Daoy (cell line): ENCODE data around the gene MED1. TPM values are rescaled to one million over a fixed set of nuclear protein-coding genes. Genes with fewer than 3 reads are reported as not detected.
"Not testable (repeated sequence)": the region's sequence is repeated elsewhere in the genome, so short reads cannot be mapped to it uniquely, and the experiment has no call there.

Experiments
- DNase-seq: peaks from one replicate; pipeline ENCODE4 v3.0.0-alpha.2; 2015; ENCODE audit warnings: low read depth
- total RNA-seq: library from RNA; depleted of rRNA; stranded (reverse); fragments of >200 nt; shearing (Covaris generic); gene quantifications from 2 replicates; pipeline ENCODE4 v1.2.3, GENCODE V29; 2014; rRNA removed

Gene MED1, protein sequence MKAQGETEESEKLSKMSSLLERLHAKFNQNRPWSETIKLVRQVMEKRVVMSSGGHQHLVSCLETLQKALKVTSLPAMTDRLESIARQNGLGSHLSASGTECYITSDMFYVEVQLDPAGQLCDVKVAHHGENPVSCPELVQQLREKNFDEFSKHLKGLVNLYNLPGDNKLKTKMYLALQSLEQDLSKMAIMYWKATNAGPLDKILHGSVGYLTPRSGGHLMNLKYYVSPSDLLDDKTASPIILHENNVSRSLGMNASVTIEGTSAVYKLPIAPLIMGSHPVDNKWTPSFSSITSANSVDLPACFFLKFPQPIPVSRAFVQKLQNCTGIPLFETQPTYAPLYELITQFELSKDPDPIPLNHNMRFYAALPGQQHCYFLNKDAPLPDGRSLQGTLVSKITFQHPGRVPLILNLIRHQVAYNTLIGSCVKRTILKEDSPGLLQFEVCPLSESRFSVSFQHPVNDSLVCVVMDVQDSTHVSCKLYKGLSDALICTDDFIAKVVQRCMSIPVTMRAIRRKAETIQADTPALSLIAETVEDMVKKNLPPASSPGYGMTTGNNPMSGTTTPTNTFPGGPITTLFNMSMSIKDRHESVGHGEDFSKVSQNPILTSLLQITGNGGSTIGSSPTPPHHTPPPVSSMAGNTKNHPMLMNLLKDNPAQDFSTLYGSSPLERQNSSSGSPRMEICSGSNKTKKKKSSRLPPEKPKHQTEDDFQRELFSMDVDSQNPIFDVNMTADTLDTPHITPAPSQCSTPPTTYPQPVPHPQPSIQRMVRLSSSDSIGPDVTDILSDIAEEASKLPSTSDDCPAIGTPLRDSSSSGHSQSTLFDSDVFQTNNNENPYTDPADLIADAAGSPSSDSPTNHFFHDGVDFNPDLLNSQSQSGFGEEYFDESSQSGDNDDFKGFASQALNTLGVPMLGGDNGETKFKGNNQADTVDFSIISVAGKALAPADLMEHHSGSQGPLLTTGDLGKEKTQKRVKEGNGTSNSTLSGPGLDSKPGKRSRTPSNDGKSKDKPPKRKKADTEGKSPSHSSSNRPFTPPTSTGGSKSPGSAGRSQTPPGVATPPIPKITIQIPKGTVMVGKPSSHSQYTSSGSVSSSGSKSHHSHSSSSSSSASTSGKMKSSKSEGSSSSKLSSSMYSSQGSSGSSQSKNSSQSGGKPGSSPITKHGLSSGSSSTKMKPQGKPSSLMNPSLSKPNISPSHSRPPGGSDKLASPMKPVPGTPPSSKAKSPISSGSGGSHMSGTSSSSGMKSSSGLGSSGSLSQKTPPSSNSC (N-terminal part only)
- total RNA-seq: 8.4 and 9.5 TPM in 2 replicates

DNA sequence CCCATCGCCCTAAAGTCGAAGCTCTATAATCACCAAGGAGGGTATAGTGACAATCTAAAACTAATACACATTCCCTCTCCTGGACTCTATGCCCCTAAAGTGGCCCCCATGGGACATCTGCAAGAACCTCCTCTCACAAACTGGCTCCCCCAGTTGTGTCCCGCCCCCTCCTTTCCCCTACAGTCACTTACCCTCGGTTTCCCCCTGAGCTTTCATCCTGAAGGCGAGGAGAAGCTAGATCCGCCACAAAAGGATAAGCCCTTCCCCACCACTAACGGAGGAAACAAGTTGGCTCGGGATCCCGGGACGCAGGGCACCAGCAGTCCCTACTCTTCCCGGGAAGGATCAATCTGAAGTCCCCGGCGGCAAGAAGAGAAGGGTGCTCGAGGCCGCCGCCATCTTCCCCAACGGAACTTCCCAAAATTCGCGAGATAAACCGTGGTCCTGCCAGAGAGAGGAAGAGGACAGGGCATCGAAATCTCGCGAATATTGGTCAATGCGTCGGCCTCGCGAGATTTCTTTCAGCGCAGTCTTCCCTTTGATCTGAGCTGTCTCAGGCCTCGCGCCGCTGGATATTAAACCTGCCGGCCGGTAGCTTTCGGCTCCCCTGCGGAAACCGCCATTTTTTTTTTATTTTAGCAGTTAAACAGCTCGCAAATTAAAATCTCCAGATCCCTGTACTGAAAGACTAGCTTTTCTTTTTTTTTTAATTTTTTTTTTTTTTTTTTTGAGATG lies at the start of gene MED1:
Gene MED1 (minus strand): TSS at position 417 of the 735 bp plus-strand sequence. CDS start 201 bp downstream, at position 216.
- peak; percentile 95 for DNase-seq

DNA sequence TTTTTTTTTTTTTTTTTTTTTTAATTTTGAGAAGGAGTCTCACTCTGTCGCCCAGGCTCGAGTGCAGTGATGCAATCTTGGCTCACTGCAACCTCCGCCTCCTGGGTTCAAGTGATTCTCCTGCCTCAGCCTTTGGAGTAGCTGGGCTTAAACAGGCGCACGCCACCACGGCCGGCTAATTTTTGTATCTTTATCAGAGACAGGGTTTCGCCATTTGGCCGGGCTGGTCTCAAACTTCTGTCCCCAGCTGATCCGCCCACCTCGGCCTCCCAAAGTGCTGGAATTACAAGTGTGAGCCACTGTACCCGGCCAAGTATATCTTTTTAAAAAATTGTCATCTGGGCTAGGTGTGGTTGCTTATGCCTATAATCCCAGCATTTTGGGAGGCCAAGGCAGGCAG lies 45.9 kb upstream of the MED1 start:
- not testable (repeated sequence) for DNase-seq

DNA sequence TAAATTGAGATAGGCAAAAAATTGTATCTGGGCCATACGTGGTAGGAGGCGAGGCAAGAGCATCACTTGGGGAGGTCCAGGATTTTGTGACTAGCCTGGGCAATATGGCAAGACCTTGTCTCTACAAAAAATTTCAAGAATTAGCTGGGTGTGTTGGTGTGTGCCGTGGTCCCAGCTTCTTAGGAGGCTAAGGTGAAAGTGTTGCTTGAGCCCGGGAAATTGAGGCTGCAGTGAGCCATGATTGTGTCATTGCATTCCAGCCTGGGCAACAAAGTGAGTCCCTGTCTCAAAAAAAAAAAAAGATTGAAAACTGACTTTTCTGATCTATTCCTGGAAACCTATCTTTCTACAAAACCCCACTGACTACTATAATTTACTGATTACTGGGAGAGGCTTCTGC lies 36.9 kb upstream of the MED1 start:
- no peak for DNase-seq

DNA sequence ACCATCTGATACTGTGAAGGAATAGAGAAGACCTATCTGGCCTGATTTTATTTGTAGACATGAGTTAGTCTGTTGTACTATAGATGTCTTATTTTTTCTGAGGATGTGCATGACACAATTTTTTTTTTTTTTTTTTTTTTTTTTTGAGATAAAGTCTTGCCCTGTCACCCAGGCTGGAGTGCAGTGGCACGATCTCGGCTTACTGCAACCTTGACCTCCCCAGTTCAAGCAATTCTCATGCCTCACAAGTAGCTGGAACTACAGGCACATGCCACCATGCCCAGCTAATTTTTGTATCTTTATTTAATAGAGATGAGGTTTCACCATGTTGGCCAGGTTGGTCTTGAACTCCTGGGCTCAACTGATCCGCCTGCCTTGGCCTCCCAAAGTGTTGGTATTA lies 36.4 kb upstream of the MED1 start:
- DNase-seq: not testable (repeated sequence)

DNA sequence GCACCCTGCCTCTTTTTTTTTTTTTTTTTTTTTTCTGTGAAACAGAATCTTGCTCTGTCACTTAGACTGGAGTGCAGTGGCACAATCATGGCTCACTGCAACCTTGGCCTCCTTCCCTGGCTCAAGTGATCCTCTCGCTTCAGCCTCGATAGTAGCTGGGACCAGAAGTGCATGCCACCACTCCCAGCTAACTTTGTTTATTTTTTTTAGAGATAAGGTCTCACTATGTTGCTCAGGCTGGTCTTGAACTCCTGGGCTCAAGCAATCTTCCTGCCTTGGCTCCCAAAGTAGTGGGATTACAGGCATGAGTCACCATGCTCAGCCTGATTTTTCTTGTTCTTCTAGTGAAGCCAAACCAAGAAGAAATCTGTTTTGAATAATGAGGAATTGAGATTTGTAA lies 35.2 kb upstream of the MED1 start:
- DNase-seq: peak; percentile 70

DNA sequence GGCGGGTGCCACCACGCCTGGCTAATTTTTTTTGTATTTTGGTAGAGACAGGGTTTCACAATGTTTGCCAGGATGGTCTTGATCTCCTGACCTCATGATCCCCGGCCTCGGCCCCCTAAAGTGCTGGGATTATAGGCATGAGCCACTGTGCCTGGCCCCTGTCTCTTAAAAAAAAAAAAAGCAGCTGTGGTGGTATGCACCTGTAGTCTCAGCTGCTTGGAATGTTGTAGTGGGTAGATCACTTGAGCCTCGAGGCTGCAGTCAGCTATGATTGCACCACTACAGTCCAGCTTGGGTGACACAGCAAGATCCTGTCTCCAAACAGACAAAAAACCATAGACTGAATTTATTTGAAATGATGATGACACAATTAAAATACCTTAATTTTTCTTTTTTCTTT lies 34.5 kb upstream of the MED1 start:
- DNase-seq: peak; percentile 88

DNA sequence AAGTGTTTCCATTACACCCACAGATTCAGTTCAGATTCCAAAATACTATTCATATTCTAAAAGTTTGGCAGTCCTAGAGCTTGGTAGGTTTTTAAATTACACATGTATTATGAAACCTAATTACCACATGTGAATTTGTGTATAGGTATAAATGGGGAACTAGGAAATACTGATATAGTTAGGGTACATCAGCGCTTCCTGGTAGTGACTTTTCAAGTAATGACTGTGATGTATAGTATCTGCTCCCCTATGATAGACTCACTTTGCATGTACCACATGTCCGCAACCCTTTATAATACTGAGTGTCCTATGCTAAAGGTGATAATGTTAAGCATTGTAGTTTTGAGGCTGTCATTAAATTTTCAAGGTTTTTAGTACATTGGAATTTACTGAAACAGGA lies 33.1 kb upstream of the MED1 start:
- DNase-seq: no peak

DNA sequence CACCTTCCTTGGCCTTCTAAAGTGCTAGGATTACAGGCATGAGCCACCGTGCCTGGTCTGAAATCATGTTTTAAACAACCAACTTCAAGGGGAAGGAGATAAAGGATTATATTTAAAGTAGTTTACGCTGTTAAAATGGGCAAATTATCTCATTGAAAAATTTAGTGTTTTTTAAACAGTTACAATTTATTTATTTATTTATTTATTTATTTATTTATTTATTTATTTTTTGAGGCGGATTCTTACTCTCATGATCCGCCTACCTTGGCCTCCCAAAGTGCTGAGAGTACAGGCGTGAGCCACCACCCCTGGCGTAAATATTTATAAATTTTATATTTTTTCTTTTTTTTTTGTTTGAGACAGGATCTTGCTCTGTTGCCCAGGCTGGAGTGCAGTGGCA lies 32.4 kb upstream of the MED1 start:
- DNase-seq: no peak

DNA sequence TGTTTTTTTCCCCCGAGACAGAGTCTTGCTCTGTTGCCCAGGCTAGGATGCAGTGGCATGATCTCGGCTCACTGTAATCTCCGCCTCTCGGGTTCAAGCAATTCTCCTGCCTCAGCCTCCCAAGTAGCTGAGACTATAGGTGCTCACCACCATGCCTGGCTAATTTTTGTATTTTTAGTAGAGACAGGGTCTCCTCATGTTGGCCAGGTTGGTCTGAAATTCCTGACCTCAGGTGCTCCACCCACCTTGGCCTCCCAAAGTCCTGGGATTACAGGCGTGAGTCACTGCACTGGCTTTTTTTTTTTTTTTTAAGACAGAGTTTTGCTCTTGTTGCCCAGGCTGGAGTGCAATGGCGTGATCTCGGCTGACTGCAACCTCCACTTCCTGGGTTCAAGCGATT lies 28.6 kb upstream of the MED1 start:
- DNase-seq: not testable (repeated sequence)

DNA sequence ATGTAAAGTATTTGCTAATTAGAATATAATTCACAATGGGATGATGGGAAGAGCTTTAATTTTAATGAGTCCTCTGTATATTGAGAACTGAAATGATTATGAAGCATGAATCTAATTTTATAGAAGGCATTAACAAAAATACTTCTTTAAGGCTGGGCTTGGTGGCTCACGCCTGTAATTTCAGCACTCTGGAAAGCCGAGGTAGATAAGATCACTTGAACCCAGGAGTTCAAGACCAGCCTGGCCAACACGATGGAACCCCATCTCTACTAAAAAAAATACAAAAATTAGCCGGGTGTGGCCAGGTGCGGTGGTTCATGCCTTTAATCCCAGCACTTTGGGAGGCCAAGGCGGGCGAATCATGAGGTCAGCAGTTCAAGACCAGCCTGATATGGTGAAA lies 22.2 kb upstream of the MED1 start:
- DNase-seq: no peak

DNA sequence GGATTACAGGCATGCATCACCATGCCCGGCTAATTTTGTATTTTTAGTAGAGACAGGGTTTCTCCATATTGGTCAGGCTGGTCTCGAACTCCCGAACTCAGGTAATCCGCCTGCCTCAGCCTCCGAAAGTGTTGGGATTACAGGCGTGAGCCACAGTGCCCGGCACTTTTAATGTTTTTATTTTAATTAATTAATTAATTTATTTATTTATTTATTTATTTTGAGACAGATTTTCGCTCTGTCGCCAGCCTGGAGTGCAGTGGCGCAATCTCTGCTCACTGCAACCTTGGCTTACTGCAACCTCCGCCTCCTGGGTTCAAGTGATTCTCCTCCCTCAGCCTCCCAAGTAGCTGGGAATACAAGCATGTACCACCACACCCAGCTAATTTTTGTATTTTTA lies 17.5 kb upstream of the MED1 start:
- DNase-seq: not testable (repeated sequence)

DNA sequence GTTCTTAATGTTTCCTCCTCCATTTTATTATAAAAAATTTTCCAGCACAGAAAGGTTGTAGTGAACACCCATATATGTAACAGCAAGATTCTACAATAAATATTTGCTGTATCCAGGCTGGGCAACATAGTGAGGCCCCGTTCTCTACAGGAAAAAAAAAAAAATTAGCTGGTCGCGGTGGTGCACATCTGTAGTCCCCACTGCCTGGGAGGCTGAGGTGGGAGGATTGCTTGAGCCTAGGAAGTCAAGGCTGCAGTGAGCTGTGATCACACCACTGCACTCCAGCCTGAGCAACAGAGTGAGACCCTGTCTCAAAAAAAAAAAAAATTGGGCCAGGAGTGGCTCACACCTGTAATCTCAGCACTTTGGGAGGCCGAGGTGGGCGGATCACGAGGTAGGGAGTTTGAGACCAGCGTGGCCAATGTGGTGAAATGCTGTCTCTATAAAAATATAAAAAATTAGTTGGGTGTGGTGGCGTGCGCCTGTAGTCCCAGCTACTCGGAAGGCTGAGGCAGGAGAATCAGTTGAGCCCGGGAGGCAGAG lies 13.6 kb upstream of the MED1 start:
- DNase-seq: not testable (repeated sequence)

DNA sequence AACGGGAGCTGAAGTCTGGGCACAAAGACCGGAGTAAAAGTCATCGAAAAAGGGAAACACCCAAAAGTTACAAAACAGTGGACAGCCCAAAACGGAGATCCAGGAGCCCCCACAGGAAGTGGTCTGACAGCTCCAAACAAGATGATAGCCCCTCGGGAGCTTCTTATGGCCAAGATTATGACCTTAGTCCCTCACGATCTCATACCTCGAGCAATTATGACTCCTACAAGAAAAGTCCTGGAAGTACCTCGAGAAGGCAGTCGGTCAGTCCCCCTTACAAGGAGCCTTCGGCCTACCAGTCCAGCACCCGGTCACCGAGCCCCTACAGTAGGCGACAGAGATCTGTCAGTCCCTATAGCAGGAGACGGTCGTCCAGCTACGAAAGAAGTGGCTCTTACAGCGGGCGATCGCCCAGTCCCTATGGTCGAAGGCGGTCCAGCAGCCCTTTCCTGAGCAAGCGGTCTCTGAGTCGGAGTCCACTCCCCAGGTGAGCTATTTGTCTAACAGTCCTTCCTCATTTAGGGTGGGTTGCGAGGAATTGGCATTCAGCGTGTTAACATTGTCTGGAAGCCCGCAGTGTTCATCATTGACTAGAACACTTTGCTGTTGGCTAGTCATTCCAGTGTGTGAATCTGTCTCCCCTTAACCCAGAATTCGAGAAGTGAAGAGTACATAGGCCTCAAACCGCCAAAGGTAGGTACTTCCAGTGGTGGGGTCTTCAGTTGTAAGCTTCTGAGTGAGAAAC lies 11.7 kb upstream of the MED1 start:
- no peak for DNase-seq

DNA sequence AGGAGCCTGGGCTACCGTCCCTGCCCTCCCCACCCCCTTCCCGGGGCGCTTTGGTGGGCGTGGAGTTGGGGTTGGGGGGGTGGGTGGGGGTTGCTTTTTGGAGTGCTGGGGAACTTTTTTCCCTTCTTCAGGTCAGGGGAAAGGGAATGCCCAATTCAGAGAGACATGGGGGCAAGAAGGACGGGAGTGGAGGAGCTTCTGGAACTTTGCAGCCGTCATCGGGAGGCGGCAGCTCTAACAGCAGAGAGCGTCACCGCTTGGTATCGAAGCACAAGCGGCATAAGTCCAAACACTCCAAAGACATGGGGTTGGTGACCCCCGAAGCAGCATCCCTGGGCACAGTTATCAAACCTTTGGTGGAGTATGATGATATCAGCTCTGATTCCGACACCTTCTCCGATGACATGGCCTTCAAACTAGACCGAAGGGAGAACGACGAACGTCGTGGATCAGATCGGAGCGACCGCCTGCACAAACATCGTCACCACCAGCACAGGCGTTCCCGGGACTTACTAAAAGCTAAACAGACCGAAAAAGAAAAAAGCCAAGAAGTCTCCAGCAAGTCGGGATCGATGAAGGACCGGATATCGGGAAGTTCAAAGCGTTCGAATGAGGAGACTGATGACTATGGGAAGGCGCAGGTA lies 11.0 kb upstream of the MED1 start:
- DNase-seq: no peak

DNA sequence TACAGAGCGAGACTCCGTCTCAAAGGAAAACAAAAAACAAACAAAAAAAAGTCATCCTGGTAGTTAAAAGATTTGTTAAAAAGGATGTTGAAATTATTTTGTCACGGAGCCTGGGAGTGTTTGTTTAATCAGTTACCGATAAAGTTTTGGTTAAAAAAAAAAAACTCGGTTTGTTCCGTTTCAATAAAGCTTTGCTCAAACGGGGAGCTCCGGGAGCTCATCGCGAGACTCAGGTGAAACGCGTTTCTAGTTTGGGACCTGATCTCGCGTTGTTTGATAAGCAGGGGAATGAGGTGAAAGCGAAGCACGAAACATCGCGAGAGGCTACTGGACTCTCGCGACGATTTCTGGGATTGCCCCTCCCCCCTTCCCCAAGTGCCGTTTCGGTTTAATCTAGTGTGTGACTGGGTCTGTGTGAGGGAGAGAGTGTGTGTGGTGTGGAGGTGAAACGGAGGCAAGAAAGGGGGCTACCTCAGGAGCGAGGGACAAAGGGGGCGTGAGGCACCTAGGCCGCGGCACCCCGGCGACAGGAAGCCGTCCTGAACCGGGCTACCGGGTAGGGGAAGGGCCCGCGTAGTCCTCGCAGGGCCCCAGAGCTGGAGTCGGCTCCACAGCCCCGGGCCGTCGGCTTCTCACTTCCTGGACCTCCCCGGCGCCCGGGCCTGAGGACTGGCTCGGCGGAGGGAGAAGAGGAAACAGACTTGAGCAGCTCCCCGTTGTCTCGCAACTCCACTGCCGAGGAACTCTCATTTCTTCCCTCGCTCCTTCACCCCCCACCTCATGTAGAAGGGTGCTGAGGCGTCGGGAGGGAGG lies 10.3 kb upstream of the MED1 start, which contains the start of gene CDK12:
Gene CDK12 (plus strand): TSS at position 374 of the 813 bp plus-strand sequence. CDS start 586 bp downstream, outside the sequence.
- DNase-seq: peak; percentile 96

DNA sequence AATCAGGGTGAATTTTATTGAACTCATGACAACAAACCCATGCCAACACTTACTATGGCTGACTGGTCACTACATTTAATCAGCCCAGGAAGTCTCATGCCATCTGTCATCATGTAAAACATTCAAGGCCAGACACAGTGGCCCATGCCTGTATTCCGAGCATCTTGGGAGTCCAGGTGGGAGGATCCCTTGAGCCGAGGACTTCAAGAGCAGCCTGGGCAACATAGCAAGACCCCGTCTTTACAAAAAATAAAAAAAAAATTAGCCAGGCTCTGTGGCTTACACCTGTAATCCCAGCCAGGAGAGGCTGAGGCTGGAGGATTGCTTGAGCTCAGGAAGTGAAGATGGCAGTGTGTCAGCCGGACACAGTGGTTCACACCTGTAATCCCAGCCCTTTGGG lies 4.9 kb upstream of the MED1 start:
- DNase-seq: no peak

DNA sequence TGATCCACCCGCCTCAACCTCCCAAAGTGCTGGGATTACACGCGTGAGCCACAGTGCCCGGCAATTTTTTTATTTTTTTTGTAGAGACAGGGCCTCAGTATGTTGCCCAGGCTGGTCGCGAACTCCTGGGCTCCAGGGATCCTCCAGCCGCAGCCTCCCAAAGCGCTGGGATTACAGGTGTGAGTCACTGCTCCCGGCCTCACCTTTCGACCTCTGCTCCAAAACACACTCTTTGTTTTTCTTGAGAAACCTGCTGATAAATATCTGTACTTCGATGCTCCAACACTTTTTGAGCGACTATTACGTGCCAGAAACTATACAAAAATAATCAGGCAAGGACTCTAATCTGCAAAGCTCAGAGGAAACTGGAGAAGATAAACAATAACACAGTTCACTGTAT lies 1.0 kb downstream of the MED1 start:
- peak; percentile 11 for DNase-seq

DNA sequence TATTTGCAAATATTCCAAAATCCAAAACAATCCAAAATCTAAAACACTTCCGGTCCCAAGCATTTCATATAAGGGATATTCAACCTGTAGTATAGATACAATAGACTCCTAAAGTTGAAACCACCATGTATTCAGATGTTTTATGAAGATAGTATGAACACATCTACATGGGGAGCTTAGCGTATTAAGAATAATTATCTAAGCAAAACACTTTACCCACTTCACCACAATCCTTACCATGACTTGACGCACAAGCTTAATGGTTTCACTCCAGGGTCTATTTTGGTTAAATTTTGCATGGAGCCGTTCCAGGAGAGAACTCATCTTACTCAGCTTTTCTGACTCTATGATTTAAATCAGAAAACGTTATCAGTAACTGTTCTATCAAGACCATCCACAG lies 3.5 kb downstream of the MED1 start:
- no peak for DNase-seq

DNA sequence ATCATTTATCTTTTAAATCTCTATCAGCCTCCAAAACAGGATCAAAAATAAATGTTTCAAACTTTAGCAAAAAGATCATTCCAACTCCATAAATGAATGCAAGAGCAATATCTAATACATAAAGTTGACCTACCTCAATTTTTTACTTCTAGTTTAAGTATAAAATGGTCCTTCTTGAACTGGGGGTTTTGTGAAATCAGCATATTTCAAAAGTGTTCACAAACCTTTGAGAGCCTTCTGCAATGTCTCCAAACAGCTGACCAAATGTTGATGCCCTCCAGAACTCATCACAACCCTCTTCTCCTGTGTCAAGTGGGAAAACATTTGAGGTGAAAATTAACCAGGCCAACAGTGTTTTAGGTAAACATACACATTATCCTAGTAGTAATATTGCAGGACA lies 7.7 kb downstream of the MED1 start:
- no peak for DNase-seq
